Stimulated activated effector memory CD8-positive, alpha-beta T cell treated with anti-CD3 and anti-CD28 coated beads, Interleukin-12 subunit alpha, Interleukin-12 subunit beta, amount 100 ng/mL, for 72 hours (primary cell): ENCODE results near the gene CSMD2.

ENCODE experiments used
- ATAC-seq: fragments of 150-1000 bp; cut with Tn5 transposase; 2 replicates; pipeline ENCODE4 v1.10.0; 2021
- DNase-seq, 2 donors: peaks; one replicate each; pipeline ENCODE4 v3.0.0; 2021 to 2022; ENCODE audit warnings: low spot score in 2 of 2
- H3K27ac Mint-ChIP-seq: one replicate; pipeline ENCODE4 v1.8.0; 2022; ENCODE audit warnings: mild to moderate bottlenecking, mixed read lengths
- H3K36me3 Mint-ChIP-seq: one replicate; pipeline ENCODE4 v1.8.0; 2022; ENCODE audit warnings: mild to moderate bottlenecking, mixed read lengths
- H3K4me1 Mint-ChIP-seq: one replicate; pipeline ENCODE4 v1.8.0; 2022; ENCODE audit warnings: mixed read lengths
- H3K4me3 Mint-ChIP-seq: one replicate; pipeline ENCODE4 v1.8.0; 2022; ENCODE audit warnings: mild to moderate bottlenecking, mixed read lengths
- H3K9me3 Mint-ChIP-seq: one replicate; pipeline ENCODE4 v1.8.0; 2022; ENCODE audit warnings: mixed read lengths

Gene CSMD2

DNA sequence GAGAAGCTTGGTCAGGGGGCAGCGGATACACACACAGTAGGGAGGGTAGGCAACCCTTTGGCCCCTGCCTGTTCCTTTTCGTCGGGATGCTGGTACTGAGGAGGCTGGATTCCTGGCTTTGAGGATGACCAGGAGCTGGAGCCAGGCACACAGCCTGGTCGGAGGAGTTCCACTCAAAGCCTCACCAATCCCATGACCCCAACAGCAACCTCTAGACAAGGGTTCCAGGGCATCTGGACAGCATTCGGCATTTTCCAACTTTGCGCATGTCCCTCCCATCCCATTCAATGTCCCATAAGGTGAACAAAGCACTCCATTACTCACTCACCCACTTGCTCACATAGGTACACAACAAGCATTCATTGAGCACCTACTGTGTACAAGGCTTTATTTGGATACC lies 343.7 kb downstream of the CSMD2 start:
- Mint-ChIP-seq H3K4me3 (no peak overlapping the region), H3K9me3 (no peaks in the 10 kb centered on the region), H3K27ac (no peak overlapping the region), H3K36me3 (no peaks in the 10 kb centered on the region), H3K4me1 (no peaks in the 10 kb centered on the region)
- DNase-seq (no peak), ATAC-seq (no peak)

DNA sequence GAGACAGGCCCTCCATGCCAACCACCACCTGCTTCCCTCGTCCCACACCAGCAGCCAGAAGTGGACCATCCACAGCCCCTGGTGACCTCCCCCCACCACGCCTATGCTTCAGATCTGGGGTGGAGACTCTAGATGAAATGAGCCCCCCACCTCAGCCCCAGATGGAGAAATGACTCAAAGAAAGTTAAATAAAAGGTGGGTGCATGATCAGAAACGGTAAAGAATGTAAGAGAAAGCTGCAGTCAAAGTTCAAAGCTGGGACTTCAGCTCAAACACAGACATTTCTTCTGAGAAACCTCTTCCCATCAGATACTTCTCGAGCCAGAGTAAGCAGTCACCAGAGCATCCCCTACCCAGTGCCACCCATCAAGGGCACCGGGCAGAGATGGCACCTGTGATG lies 344.2 kb downstream of the CSMD2 start:
- Mint-ChIP-seq H3K36me3 (no peaks in the 10 kb centered on the region), H3K4me3 (no peak overlapping the region), H3K9me3 (no peaks in the 10 kb centered on the region), H3K27ac (no peak overlapping the region), H3K4me1 (no peaks in the 10 kb centered on the region)
- ATAC-seq, result no peak
- DNase-seq, result no peak

DNA sequence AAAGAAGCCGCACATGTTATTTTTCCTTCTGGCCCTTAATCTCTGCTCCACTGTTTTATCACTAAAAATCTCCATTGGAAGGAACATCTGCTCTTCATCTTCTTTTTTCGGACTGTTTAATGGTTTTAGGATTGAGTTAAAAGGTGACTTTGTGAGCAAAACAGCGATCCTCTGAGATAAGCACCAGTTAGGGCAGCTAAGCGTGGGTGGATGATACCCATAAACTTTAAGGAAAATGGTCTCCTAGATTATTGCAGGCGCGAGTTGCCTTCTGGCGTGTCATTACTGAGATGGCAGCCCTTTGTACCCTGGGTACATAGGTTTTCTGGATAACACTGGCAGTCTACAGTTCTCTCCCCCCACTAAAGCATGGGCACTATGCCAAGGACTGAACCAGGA lies 345.1 kb downstream of the CSMD2 start:
- ATAC-seq, result no peak
- Mint-ChIP-seq H3K27ac (no peak overlapping the region), H3K36me3 (no peaks in the 10 kb centered on the region), H3K4me1 (no peaks in the 10 kb centered on the region), H3K4me3 (no peak overlapping the region), H3K9me3 (peaks cover under 1% of the 10 kb centered on the region)
- DNase-seq, result no peak

DNA sequence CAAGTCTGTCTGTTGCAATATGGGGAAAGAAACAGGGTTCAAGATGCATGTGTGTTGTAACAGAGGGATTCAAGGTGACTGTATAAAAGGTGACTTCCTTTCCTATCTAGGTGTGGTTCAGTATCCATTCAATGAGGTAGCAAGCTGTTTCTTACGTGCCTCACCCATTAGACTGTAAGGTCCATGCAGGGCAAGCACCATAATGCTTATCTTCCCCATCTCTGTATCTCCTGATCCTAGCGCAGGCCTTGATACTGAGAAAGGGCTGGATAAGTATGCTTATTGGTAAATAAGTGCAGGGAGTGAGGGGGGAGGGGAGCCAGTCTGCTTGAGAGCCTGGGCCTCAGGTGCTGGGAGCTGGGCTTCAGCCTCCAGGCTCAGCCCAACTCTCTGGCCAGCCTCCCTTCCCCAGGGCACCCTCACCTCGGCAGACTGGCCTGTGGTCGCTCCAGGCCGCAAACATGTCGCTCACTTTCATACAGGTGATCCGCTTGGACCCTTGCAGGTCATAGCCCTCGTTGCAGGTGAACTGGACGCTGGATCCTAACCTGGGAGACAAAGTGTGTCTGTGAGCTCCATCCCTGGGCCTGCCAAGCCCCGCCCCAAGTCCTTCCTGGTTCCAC lies 345.6 kb downstream of the CSMD2 start:
- Mint-ChIP-seq H3K4me3 (no peak overlapping the region), H3K4me1 (no peaks in the 10 kb centered on the region), H3K27ac (no peak overlapping the region), H3K9me3 (peaks cover 3% of the 10 kb centered on the region), H3K36me3 (no peaks in the 10 kb centered on the region)
- ATAC-seq (no peak), DNase-seq (no peak)

DNA sequence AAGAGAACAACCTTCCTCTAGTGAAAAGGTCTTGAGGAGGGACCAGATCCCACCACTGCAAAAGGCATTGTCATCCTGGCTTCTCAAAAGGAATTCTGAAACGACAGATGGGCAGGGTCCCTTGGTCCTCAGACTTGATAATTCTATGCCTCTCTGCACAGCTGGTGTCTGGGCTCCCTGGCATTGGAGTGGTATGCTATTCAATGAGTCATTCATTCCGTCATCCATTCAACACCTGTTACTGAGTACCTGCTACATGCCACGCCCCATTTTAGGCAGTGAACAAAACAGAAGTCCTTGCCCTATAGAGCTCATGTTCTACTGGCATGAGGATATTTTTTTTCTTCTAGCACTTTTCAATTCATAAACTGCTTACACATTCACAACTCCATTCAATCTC lies 347.0 kb downstream of the CSMD2 start:
- ATAC-seq, result no peak
- Mint-ChIP-seq H3K4me1 (no peaks in the 10 kb centered on the region), H3K4me3 (no peak overlapping the region), H3K36me3 (no peaks in the 10 kb centered on the region), H3K27ac (no peak overlapping the region), H3K9me3 (peaks cover 3% of the 10 kb centered on the region)
- no peak for DNase-seq

DNA sequence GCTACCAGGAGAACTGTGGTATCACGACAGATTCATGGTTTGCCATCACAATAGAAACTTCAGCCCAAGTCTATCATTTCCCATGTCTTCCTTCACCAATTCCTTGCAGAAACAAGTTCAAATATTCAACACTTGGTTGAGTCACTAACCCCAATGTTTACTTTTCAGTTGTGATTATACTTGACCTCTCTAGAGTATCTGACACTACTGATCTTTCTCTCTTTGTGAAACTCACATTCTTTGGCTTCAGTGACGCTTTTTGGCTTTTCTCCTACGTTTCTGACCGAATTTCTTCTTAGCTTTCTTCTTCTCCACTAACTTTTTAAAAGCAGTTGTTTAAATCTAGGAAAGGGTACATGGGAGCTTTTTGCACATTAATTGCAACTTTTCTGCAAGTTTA lies 350.0 kb downstream of the CSMD2 start:
- H3K36me3 Mint-ChIP-seq, result no peaks in the 10 kb centered on the region
- no peak for ATAC-seq
- H3K4me1 Mint-ChIP-seq, result no peaks in the 10 kb centered on the region
- no peak for DNase-seq
- peaks cover 3% of the 10 kb centered on the region for H3K9me3 Mint-ChIP-seq
- H3K4me3 Mint-ChIP-seq, result no peak overlapping the region
- no peak overlapping the region for H3K27ac Mint-ChIP-seq

DNA sequence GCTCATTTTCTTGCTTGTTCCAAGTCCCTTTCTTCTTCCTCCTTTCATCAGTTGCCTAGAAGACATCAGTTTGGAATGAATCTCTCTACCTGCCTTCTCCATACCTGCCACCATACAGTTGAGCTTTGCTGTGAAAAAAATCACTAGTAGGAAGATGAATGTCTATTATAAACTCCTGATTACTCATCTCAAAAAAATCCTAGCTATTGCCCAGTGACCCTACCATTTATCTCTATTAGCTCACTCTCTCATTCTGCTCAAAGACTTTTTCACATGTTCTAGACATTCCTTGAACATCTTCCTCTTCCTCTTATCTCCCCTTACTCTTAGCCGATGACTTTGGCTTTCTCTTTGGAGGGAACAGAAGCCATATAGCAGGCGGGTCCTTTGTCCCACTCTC lies 350.9 kb downstream of the CSMD2 start:
- no peaks in the 10 kb centered on the region for H3K36me3 Mint-ChIP-seq
- no peak overlapping the region for H3K27ac Mint-ChIP-seq
- H3K9me3 Mint-ChIP-seq, result peaks cover 3% of the 10 kb centered on the region
- ATAC-seq (no peak), DNase-seq (no peak)
- H3K4me1 Mint-ChIP-seq, result no peaks in the 10 kb centered on the region
- no peak overlapping the region for H3K4me3 Mint-ChIP-seq

DNA sequence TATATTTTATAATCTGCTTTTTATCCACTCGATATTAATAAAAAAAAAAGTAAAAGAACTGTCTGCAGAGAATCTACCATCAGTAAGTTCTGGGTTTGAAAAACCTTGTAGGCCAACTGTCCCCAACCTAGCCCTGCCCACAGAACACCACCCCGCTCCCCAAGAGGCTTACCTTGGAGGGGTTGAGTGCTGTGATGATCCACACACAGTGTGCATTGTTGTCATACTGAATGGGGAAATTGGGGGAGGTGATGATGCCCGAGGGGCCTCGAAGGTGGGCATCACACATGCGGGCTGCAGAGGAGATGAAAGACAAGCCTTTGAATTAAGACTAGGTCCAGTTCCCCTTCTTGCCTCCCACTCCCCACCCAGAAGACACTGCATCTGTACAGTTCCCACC lies 354.5 kb downstream of the CSMD2 start:
- no peaks in the 10 kb centered on the region for H3K36me3 Mint-ChIP-seq
- H3K27ac Mint-ChIP-seq, result no peak overlapping the region
- peaks cover 16% of the 10 kb centered on the region for H3K9me3 Mint-ChIP-seq
- ATAC-seq (no peak), DNase-seq (no peak)
- H3K4me3 Mint-ChIP-seq, result no peak overlapping the region
- no peaks in the 10 kb centered on the region for H3K4me1 Mint-ChIP-seq

DNA sequence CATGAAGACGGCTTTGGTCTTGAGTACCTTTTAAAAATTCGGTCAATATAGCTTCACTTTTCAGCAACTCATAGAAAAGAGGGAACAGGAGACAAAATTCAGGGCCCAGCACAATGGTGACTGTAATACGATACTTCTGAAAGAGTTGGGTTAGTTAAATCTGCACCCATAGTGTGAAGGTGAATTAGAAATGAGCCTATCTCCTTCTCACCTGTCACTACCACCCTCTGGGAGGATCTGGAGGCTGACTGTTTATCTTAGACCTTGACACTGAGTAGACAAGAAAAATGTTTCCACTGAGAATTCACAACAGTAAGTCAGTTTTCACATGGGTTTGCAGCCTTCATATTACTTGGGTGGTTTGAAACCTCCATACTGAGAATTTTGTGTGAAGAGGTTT lies 359.0 kb downstream of the CSMD2 start:
- Mint-ChIP-seq H3K9me3 (peaks cover 13% of the 10 kb centered on the region), H3K27ac (no peak overlapping the region), H3K36me3 (no peaks in the 10 kb centered on the region), H3K4me1 (no peaks in the 10 kb centered on the region), H3K4me3 (no peak overlapping the region)
- ATAC-seq (no peak), DNase-seq (no peak)

DNA sequence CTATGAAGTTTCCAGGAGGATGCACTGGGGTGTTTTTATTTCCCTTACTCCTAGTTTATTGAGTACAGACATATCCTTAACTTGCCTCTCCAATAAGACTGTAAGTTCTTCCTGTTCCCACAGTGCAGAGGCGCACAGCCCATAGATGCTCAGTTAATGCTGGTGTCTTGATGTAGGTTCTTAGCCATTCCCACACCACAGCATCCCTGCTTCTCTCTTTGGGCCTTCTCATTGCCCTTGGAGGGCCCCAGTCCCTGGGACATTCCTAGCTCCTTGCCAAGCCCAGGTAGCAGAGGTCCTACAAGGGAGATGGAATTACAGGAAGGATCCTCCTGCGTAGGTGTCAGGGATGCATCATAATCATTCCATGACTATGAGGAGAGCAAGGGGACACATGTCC lies 362.8 kb downstream of the CSMD2 start:
- H3K9me3 Mint-ChIP-seq, result peaks cover 12% of the 10 kb centered on the region
- no peaks in the 10 kb centered on the region for H3K36me3 Mint-ChIP-seq
- H3K4me3 Mint-ChIP-seq, result no peak overlapping the region
- ATAC-seq (no peak), DNase-seq (no peak)
- no peaks in the 10 kb centered on the region for H3K4me1 Mint-ChIP-seq
- H3K27ac Mint-ChIP-seq, result no peak overlapping the region

DNA sequence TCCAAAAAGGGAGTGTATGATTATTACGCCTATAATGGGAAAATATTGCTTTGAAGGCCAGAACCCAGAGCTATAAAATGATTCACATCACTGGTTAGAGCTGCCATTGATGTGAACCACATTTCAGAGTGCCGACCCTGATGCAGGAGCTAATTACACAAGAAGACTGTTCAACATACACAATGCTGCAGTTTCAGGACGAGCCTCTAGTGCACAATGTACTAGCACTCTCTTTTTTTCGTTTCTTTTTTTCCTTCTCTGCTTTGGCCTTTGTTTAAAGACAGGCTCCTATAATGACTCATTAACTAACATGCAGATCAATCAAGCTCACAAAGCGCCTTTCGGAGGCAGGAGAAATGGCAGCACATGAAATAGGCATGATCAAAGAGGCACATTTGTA lies 367.2 kb downstream of the CSMD2 start:
- no peak overlapping the region for H3K27ac Mint-ChIP-seq
- peaks cover 15% of the 10 kb centered on the region for H3K9me3 Mint-ChIP-seq
- ATAC-seq (no peak), DNase-seq (no peak)
- no peaks in the 10 kb centered on the region for H3K4me1 Mint-ChIP-seq
- no peak overlapping the region for H3K4me3 Mint-ChIP-seq
- H3K36me3 Mint-ChIP-seq, result no peaks in the 10 kb centered on the region

DNA sequence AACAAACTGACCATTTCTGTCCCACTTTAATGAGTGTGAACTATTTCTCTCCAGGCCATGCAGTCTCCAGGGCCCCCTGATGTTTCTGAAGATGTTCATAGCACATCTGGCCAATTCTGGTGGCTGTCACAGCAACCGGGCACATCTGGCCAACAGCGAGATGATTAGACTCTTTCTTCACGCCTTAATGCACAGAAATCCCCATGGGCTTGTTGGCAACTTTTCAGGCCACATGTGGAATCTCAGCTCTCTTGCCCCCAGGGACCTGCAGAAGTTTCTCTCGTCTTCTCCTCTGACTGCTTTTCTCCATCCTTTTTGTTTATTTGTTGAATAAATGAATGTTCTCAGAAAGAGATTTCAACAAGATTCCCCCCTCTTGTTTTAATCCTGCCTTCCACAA lies 372.4 kb downstream of the CSMD2 start:
- no peak for ATAC-seq
- Mint-ChIP-seq H3K36me3 (no peaks in the 10 kb centered on the region), H3K4me1 (no peaks in the 10 kb centered on the region)

DNA sequence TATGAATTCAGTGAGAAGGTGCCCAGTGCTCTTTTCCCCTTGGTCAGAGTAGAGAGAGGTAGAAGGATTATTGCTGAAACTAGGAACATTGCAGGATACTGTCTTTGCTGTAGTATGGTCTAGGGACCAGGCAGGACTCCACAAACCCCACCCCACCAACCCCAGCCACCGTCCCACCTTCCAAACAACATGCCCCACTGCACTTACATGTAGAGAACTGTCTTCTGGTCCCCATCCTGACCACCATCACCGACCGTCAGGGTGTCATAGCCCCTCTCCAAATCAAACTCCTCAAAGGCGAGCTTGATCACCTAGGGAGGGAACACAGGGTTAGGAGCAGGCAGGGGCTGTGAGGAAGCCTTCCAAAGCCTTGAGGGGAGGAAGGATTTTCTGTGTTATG lies 372.8 kb downstream of the CSMD2 start:
- H3K4me1 Mint-ChIP-seq, result no peaks in the 10 kb centered on the region
- H3K9me3 Mint-ChIP-seq, result peaks cover 8% of the 10 kb centered on the region
- H3K36me3 Mint-ChIP-seq, result no peaks in the 10 kb centered on the region
- H3K27ac Mint-ChIP-seq, result no peak overlapping the region
- H3K4me3 Mint-ChIP-seq, result no peak overlapping the region
- DNase-seq (no peak), ATAC-seq (no peak)

More for the DNA sequence above, 372.4 kb downstream of the CSMD2 start:
- no peak for DNase-seq
- Mint-ChIP-seq H3K9me3 (peaks cover 8% of the 10 kb centered on the region), H3K4me3 (no peak overlapping the region), H3K27ac (no peak overlapping the region)

DNA sequence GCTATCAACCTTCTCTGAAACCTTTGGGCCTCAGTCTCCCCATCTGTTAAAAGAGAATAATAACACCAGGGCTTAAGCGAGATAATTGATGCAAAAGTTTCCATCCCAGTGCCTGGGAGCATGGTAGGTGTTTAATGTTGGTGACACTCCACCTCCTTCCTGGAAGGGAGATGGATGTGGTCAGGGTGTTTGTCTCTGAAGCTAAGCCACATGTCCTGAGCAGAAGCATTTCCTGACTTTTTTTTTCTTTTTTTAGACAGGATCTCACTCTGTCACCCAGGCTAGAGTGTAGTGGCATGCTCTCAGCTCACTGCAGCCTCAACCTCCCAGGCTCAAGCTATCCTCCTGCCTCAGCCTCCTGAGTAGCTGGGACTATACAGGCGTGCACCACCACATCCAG lies 373.8 kb downstream of the CSMD2 start:
- ATAC-seq (no peak), DNase-seq (no peak)
- Mint-ChIP-seq H3K9me3 (peaks cover 5% of the 10 kb centered on the region), H3K27ac (no peak overlapping the region), H3K4me3 (no peak overlapping the region), H3K36me3 (no peaks in the 10 kb centered on the region), H3K4me1 (no peaks in the 10 kb centered on the region)

DNA sequence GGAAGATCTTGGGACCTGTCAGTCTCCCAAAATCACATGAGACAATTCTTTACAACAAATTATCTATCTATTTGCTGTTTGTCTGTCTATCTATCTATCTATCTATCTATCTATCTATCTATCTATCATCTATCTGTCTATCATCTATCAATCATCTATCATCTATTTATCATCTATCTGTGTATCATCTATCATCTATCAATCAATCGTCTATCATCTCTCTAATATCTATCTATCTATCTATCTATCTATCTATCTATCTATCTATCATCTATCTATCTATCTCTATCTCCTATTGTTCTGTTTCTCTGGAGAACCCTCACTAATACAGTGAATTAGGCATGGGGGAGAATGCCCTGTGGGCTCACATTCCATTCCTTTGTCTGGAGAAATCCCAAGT lies 374.5 kb downstream of the CSMD2 start:
- ATAC-seq, result no peak
- Mint-ChIP-seq H3K4me3 (no peak overlapping the region), H3K27ac (no peak overlapping the region), H3K4me1 (no peaks in the 10 kb centered on the region), H3K9me3 (peaks cover 5% of the 10 kb centered on the region), H3K36me3 (no peaks in the 10 kb centered on the region)
- DNase-seq, result no peak

DNA sequence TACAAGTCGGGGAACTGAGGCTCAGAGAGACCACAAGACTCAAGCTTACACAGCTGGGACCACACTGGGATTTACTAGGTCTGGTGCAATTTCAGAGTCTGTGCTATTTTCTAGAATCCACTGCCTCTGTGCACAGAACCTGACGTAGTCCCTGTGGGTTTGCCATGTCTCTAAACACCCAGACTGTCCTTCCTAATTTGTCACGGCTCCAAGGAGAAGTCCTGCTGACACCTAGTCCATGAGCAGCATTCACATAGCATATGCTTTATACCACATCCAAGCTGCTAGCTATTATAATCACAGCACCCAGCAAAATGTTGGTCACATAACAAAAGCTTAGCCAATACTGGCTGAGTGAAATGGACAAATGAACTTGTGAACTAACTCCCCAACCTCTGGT lies 380.2 kb downstream of the CSMD2 start:
- no peaks in the 10 kb centered on the region for H3K4me1 Mint-ChIP-seq
- no peak for ATAC-seq
- H3K27ac Mint-ChIP-seq, result no peak overlapping the region

DNA sequence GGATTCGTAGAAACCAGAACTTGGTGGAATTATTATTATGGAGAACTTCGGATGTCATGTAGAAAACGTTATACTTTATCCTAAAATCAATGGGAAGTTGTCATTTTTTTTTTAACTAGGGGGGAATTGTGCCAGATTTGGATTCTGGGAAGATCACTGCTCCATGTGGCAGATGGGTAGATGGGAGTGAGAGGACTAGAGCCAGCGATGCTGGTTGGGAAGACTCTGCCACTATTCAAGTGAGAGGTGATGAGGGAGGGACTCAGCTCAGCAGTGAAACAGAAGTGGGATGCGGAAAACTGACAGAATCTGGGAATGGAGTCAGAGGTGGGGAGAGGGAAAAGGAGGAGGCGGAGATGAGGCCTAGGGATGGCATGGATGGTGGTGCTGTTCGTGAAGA lies 382.3 kb downstream of the CSMD2 start:
- H3K27ac Mint-ChIP-seq, result no peak overlapping the region
- H3K9me3 Mint-ChIP-seq, result no peaks in the 10 kb centered on the region
- H3K4me1 Mint-ChIP-seq, result no peaks in the 10 kb centered on the region
- H3K4me3 Mint-ChIP-seq, result no peak overlapping the region
- no peak for DNase-seq
- H3K36me3 Mint-ChIP-seq, result no peaks in the 10 kb centered on the region
- ATAC-seq, result no peak

More for the DNA sequence above, 380.2 kb downstream of the CSMD2 start:
- DNase-seq, result no peak
- H3K36me3 Mint-ChIP-seq, result no peaks in the 10 kb centered on the region
- H3K4me3 Mint-ChIP-seq, result no peak overlapping the region
- no peaks in the 10 kb centered on the region for H3K9me3 Mint-ChIP-seq
